Nephron progenitor cell (in vitro differentiated cells): ENCODE results near the gene ACSM2B.
"Not testable (repeated sequence)": the region's sequence is repeated elsewhere in the genome, so short reads cannot be mapped to it uniquely, and the experiment has no call there.

Experiments used
- DNase-seq: peaks from one replicate; pipeline ENCODE4 v3.0.0; 2021
- H3K27ac Mint-ChIP-seq: 2 replicates; pipeline ENCODE4 v1.8.0; 2021; ENCODE audit warnings: mild to moderate bottlenecking, moderate library complexity, mixed read lengths
- H3K27me3 Mint-ChIP-seq: 2 replicates; pipeline ENCODE4 v1.8.0; 2021; ENCODE audit warnings: mild to moderate bottlenecking, low read depth, mixed read lengths; ENCODE audit not compliant: poor library complexity
- H3K36me3 Mint-ChIP-seq: 2 replicates; pipeline ENCODE4 v1.8.0; 2021; ENCODE audit warnings: low read depth, mixed read lengths
- H3K4me1 Mint-ChIP-seq: 2 replicates; pipeline ENCODE4 v1.8.0; 2021; ENCODE audit warnings: mixed read lengths
- H3K4me3 Mint-ChIP-seq: 2 replicates; pipeline ENCODE4 v1.8.0; 2021; ENCODE audit warnings: mild to moderate bottlenecking, moderate library complexity, mixed read lengths
- H3K9me3 Mint-ChIP-seq: 2 replicates; pipeline ENCODE4 v1.8.0; 2021; ENCODE audit warnings: mild to moderate bottlenecking, moderate library complexity, mixed read lengths
- TF ChIP-seq, protein P1 (sequence below): fragments of 200-600 bp; sonication (generic); IDR thresholded peaks from 2 replicates; pipeline ENCODE4 v1.5.0; 2021; ENCODE audit warnings: antibody characterized with exemption

The ACSM2B gene

DNA sequence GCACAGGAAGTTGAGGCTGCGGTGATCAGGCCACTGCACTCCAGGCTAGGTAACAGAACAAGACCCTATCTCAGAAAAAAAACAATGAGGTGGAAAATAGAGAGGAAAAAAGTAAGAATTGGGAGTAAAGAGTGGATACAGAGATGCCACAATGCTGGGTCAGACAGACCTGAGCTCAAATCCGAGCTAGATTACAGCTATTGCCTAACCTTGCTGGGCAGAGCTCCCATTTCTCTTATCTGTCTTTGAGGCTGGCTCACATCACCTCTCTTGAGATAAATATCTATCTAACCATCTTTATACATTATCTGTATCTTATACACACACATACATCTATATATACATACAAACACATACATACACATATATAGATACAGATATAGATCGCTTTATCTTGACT, 59.0 kb downstream of the ACSM2B start:
- DNase-seq: no peak
- no peaks in the 10 kb centered on the region for H3K36me3 Mint-ChIP-seq
- H3K4me1 Mint-ChIP-seq: no peaks in the 10 kb centered on the region
- H3K4me3 Mint-ChIP-seq: no peak overlapping the region
- H3K27me3 Mint-ChIP-seq: peaks cover 29% of the 10 kb centered on the region
- TF ChIP-seq, protein P1, sequence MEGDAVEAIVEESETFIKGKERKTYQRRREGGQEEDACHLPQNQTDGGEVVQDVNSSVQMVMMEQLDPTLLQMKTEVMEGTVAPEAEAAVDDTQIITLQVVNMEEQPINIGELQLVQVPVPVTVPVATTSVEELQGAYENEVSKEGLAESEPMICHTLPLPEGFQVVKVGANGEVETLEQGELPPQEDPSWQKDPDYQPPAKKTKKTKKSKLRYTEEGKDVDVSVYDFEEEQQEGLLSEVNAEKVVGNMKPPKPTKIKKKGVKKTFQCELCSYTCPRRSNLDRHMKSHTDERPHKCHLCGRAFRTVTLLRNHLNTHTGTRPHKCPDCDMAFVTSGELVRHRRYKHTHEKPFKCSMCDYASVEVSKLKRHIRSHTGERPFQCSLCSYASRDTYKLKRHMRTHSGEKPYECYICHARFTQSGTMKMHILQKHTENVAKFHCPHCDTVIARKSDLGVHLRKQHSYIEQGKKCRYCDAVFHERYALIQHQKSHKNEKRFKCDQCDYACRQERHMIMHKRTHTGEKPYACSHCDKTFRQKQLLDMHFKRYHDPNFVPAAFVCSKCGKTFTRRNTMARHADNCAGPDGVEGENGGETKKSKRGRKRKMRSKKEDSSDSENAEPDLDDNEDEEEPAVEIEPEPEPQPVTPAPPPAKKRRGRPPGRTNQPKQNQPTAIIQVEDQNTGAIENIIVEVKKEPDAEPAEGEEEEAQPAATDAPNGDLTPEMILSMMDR: no peak
- peaks cover 9% of the 10 kb centered on the region for H3K9me3 Mint-ChIP-seq
- H3K27ac Mint-ChIP-seq: no peak overlapping the region

DNA sequence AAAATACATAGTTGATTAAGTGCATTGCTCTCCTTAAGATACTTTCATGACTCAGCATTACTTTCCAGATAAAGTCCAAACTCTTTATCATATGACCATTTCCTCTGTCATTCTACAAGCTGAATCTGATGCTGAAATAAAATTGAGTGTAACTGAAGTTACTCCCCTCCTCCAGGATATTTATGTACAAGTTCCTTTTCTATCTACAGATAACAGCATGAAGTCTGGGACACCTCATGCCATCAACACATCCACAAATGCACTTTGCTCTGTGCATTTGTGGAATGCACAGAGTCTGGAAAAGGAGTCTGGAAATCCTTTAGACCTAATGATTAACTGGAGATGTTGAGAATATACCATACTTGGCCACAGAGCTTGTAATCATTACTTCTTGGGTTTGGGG, 60.5 kb downstream of the ACSM2B start:
- Mint-ChIP-seq H3K36me3 (no peaks in the 10 kb centered on the region), H3K4me3 (no peak overlapping the region), H3K27me3 (peaks cover 34% of the 10 kb centered on the region), H3K9me3 (peaks cover 9% of the 10 kb centered on the region), H3K4me1 (no peaks in the 10 kb centered on the region), H3K27ac (no peak overlapping the region)
- no peak for DNase-seq
- TF ChIP-seq, protein P1: no peak

DNA sequence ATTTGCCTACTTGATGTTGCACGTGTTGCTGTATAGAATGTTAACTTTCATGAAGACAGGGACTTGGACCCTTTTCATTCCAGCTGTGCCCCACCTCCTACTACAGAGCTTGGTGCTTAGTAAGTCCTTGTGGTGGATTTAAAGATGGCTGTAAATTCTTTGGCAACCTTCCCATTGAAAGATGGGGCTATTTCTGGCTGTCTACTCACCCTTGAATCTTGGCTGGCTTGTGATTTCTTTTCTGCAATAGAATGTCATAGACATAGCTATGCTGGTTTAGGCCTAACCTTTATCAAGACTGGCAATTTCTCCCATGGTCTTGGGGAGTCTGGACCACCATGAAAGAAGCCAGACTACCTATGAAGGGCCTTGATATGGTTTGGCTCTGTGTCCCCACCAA, 65.8 kb downstream of the ACSM2B start:
- peaks cover 21% of the 10 kb centered on the region for H3K27me3 Mint-ChIP-seq
- no peaks in the 10 kb centered on the region for H3K4me1 Mint-ChIP-seq
- no peaks in the 10 kb centered on the region for H3K36me3 Mint-ChIP-seq
- peaks cover 47% of the 10 kb centered on the region for H3K9me3 Mint-ChIP-seq
- TF ChIP-seq, protein P1: no peak
- no peak for DNase-seq
- H3K27ac Mint-ChIP-seq: no peak overlapping the region
- H3K4me3 Mint-ChIP-seq: no peak overlapping the region

DNA sequence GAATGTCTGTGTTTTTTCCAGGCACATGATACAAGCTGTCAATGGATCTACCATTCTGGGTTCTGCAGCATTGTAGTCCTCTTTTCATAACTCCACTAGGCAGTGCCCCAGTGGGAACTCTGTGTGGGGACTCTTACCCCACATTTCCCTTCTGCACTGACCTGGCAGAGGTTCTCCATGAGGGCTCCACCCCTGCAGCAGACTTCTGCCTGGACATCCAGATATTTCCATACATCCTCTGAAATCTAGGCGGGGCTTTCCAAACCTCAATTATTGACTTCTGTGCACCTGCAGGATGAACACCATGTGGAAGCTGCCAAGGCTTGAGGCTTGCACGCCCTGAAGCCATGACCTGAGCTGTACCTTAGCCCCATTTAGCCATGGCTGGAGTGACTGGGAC, 68.9 kb downstream of the ACSM2B start:
- DNase-seq: no peak
- no peaks in the 10 kb centered on the region for H3K4me1 Mint-ChIP-seq
- TF ChIP-seq, protein P1: no peak
- H3K4me3 Mint-ChIP-seq: no peak overlapping the region
- H3K36me3 Mint-ChIP-seq: no peaks in the 10 kb centered on the region
- H3K27ac Mint-ChIP-seq: no peak overlapping the region
- peaks cover 12% of the 10 kb centered on the region for H3K27me3 Mint-ChIP-seq
- peaks cover 63% of the 10 kb centered on the region for H3K9me3 Mint-ChIP-seq

DNA sequence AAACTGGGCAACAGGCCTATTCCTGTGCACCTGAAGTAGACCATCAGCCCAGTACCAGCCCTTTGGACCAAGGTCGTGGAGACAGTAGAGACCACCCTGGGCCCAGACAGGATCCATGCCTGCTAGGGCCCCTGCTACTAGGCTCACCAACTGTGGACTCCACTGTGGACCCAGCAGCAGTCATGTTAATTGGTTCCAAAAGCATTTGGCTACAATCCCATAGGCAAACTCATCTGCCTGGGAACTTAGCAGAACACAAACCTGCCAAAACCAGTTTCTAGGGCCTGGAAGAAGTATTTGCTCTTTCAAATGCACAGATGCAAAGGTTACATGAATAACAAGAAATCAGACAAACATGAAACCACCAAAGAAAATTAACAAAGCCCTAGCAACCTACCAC, 71.7 kb downstream of the ACSM2B start:
- Mint-ChIP-seq H3K9me3 (peaks cover 64% of the 10 kb centered on the region), H3K4me1 (no peaks in the 10 kb centered on the region), H3K4me3 (no peak overlapping the region), H3K27me3 (peaks cover 5% of the 10 kb centered on the region), H3K36me3 (no peaks in the 10 kb centered on the region), H3K27ac (no peak overlapping the region)
- DNase-seq: no peak
- TF ChIP-seq, protein P1: no peak

DNA sequence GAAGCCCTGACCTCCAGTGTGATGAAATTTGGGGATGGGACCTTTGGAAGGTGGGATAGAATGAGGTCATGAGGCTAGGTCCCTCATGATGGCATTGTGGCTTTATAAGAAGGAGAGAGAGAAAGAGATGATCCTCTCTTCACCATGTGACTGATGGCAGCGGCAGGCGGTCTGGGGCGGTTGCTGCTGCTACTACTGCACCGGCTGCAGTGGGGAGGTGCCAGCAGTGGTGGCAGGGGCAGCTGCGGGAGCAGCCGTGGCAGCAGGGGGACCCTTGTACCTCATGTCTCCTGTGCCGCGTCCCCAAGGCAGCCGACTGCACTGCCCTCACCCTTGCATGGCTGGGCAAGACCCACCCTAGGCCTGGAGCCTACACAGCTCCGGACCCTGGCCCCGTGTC, 84.7 kb downstream of the ACSM2B start:
- peaks cover 11% of the 10 kb centered on the region for H3K27me3 Mint-ChIP-seq
- not testable (repeated sequence) for H3K36me3 Mint-ChIP-seq, H3K4me1 Mint-ChIP-seq, H3K27ac Mint-ChIP-seq, H3K9me3 Mint-ChIP-seq, H3K4me3 Mint-ChIP-seq, DNase-seq

DNA sequence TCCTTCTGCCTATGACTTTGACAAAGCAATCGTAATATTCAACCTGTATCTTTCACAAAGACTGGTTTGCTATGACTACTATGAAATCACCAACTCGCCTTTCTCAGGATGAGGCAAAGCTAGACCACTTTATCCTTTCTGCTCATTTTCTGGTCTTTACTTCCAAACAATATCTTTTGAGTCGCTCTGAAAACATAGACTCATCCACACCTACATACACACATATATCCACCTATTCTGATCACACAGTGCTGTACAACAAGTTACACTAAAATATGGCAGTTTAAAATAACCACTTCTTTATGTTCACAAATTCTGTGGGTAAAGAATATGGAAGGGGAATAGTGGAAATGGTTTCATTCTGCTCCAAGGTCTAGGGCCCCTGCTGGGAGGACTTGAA, 85.2 kb downstream of the ACSM2B start:
- H3K4me3 Mint-ChIP-seq, H3K4me1 Mint-ChIP-seq, DNase-seq, H3K9me3 Mint-ChIP-seq, H3K36me3 Mint-ChIP-seq, H3K27ac Mint-ChIP-seq: not testable (repeated sequence)
- peaks cover 12% of the 10 kb centered on the region for H3K27me3 Mint-ChIP-seq
